T-helper 22 cell (primary cell): ENCODE results near the gene CXorf58.

Experiments used
- DNase-seq: peaks from one replicate; pipeline ENCODE4 v3.0.0-alpha.2; 2020; ENCODE audit warnings: low read depth

CXorf58 gene

DNA sequence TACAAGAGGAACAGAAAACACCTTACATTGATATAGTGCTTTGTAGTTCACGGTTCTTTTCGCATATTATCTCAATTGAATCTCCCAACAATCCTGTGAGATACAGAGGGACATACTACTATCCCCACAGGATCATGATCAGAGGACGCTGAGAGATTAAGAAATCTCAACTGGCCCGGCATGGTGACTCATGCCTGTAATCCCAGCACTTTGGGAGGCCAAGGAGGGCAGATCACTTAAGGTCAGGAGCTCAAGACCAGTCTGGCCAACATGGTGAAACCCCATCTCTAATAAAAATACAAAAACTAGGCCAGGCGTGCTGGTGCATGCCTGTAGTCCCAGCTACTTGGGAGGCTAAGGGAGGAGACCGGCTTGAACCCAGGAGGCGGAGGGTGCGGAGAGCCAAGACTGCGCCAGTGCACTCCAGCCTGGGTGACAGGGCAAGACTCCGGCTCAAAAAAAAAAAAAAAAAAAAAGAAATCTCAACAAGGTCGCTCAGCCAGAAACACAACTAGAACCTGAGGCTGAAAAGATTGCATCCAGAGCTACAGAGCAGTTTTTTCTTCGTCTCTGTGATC lies 7.5 kb upstream of the CXorf58 start:
- DNase-seq = no peak

DNA sequence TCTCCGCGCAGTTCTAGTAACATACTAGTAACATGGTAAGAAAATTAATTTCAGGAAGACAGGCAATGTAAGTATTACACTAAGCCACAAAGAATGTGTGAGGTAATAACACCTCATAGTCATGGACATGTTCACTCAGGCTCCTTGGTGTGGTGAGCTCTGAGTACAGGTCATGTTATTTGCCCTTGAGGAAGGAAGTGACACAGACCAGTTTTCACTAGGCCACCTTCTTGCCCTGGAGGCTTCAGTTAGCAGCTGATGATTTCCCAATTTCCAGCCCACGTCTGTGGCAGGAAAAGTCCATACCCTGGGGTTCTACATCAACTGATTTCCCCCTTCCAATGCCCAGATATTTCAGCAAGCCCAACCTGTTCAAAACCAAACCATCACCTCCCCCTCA lies 6.7 kb upstream of the CXorf58 start:
- DNase-seq = no peak

DNA sequence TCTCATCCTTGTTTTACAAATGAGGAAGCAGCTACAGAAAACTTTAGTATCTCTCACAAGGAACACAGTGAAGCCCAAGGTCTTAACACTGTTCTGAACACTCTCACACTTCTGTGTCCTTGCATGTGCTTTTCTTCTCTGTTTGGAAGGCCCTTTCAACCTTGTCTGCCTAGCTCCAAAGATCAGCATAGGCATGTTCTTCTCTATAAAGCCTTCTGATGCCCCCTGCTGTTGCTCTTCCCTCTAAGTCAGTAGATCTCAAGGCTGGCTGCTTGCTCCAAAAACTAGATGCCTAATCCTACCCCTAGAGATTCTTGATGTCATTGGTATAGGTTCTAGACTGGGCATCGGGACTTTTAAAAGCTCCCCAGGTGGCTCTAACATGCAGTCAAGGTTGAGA lies 6.0 kb upstream of the CXorf58 start:
- no peak for DNase-seq

DNA sequence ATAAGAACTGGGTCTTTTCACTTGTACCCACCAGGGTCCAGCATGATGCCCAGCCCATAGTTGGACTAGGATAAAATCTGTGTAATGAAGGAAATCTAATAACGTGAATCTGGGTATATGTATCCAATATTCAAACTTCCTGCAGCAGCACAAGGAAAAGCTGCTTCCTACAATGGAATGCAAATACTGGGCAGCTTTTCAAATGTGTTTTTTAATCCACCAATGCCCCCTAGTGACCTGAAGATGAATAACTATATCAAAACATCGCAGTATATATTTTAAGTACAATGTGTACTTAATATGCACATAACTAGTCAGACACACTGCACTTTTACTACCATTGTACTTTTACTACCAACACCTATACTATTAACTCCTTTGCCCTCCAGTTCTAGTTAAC lies 5.4 kb upstream of the CXorf58 start:
- DNase-seq = no peak

DNA sequence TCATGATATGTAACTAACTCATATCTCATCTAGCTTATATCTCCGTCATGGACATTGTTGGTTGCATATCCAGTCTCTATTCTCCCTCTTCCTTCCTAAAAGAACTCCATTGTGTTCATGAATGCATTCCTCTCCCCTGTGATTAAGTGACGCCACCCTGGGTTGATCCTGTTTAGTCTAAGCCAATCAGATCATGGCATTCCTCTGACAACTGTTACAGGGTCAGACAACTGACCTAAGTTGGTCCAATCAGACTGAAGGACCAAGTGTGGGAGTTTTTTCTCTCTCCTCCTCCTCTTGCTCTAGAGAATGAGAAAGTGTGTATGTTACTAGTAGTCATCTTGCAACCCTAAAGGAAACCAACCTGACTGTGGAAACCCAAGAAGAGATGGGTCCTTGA lies 3.7 kb upstream of the CXorf58 start:
- no peak for DNase-seq

DNA sequence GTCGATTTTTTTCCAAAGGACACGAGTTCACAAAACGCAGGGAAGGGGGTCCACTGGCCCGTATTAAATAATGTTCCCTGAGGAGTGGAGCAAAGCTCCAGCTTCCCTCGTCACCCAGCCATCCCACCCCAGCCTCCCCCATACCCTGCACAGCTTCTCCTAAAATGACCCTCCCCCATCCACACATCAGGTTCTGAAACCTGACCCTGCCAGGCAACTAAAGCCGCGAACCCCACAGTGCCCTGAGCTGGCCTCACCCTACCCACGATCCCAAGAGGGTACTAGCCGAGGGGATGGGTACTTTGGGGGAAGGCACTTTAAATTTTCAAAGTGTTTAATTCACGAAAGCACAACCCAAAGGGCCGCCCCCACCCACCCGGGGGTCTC lies 702 bp upstream of the CXorf58 start:
- DNase-seq = no peak

DNA sequence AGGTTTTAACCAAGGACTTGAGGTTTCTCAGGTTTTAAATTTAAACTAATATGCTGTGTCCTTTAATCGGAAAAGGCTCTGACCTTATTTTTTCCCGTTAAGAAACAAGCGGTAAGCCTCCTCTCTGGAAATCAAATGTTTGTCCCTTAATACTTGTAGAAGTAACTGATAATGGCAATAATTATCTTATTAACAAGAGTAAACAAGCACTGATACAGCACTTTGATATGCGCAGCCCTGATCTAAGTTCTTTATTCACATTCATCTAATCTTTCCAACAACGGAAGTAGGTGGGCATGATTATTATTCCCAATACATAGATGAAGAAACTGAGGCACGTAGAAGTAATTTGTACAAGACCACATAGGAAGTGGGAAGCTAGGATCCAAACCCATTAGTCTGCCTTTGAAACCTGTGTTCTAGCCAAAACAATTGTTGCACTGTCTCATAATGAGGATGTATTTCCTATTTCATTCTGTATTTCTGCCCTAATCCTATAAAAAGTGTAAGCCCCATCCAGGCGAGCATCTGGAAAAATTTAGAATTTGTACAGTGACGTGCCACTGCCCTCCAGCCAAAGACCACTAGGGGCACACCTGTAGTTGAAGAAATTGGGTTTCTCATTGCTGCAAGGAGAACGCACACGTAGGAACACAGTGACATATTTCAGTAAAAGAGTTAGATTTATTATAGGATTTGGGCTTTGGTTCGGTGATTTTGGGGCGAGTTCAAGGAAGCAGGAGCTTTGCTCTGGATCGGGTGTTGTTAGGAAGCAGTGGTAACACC lies 606 bp downstream of the CXorf58 start:
- no peak for DNase-seq

DNA sequence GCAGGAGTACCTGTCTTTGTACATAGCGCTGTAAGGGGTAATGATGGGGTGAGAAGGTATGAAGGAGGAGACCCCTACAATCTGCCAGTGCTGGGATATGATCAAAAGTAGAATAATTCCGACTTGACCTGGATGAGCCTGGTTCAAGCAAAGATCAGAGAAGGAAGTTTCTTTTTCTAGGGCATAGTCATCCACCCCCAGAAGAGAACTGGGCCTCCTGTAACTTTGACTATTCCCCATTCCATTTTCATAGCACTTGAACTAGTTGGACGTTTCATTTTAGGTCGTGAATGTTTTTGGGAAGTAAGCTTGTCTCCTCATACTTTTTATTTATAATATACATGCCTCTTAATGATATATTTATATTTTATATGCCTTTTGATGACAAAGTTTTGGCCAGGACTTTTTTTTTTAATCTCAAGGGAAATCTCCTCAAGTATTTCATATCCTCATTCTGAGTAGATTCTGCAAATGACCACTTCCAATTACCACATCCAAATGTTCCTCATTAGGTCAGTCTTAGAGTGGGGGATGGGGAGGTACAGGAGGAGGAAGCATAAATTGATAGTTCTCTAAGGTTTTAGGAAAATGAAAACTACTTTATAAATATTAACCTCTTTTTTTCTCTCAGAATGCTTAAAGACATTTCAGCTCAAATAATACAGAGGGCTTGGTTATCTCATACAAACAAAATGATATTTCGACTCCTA lies 3.5 kb downstream of the CXorf58 start:
- no peak for DNase-seq

DNA sequence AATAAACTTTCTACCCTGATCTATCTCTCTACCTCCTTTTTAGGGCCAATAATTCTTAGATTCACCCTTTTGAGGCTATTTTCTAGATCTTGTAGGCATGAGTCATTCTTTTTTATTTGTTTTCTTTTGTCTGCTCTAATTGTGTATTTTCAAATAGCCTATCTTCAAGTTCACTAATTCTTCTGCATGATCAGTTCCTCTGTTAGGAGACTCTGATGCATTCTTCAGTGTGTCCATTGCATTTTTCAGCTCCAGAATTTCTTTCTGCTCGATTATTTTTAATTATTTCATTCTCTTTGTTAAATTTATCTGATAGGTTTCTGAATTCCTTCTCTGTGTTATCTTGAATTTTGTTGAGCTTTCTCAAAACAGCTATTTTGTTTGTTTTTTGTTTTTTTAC lies 11.3 kb downstream of the CXorf58 start:
- no peak for DNase-seq

DNA sequence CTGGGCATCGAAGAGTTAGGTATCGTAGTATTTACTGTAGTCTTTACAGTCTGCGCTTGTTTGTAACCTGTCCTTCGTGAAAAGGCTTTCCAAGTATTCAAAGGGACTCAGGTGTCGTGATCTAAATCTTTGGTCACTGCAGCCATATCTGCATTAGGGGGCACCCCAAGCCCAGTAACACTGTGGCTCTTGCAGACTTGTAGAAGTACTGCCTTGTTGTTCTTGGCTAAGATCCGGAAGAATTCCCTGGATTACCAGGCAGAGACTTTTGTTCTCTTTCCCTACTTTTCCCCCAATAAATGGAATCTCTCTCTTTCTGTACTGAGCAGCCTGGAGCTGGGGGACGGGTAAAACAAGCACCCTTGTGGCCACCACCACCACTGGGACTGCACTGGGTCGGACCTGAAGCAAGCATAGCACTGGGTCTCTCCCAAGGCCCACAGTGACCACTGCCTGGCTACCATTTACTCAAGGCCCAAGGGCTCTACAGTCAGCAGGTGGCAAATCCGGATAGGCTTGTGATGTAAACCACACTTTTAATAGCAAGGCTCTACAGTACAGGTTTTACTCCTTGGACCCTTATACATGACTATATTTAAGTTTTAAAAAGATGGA lies 12.0 kb downstream of the CXorf58 start:
- no peak for DNase-seq

DNA sequence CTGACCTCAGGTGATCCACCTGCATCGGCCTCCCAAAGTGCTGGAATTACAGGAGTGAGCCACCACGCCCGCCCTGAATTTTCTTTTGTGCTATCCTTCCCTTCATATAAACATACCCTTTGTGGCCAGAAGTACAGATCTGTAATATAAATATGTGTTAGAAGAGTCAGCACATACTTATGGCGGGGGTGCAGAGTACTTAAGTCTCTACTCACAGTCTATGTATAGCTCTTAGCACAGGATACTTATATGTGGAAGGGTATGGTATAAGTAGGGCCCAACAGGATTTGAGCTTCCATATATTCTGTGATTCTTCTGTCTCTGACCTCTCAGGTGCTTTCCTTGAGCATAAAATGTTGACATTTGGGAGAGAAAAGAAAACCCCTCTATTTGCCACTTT lies 18.2 kb downstream of the CXorf58 start:
- no peak for DNase-seq

DNA sequence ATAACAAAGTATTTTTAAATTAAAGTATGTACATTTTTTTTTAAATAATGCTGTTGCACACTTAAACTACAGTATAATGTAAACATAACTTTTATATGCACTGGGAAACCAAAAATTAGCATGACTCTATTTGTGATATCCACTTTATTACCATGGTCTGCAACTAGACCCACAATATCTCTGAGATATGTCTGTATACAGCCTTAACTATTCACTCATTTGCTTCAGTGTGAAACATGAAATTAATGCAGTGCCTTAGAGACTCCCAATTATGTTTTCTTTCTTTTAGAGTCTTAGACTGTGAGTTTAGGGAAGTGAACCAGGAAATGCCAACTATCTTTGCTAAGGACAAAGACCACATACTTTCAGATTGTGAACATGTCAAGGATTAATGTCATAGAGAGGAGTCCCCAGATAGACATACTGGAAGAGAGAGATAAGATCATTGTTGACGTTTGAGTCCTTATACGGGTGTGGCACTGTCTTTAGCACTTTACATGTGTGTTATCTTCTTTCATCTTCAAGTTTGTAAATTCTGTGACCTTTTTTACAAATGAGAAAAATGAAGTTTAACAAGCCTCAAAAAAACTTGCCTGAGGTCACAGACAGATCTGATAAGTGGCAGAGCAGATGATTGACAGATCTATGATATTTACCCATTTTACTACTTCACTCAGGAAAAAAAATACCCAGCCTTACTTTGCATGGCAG lies 23.2 kb downstream of the CXorf58 start:
- no peak for DNase-seq

DNA sequence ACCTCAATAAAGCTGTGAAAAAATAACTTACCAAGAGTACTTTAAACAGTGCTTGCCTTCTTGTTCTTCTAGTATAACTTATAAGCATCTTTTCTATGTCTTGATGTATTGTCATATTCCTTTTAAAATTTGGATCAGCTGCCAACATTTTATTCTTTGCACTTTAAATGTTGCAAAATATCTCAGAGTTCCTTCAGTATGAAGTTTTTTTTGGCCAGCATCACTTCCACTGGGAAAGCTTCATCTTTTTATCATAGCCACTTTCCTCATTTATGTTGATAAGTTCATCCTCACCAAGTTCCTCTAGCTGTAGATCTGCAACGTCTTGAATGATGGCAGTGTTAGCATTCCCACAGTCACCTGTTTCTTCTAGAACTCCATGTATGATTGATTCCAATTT lies 24.2 kb downstream of the CXorf58 start:
- DNase-seq = no peak

DNA sequence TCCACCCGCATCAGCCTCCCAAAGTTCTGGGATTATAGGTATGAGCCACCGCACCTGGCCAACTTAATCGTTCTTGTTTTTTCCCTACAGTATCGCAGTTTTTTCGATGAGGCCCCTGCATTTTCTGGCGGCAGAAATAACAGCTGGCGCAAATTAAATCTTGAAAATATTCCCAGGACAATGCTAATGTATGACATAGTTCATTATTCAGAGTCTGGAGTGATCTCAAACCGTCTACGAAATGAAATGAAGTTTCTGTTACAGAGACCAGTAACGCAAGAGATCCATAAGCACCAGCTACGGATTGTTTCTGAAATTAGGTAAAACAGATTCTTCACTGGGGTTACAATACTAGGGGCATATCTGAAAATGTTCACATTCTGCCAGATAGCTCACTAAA lies 27.3 kb downstream of the CXorf58 start:
- no peak for DNase-seq

DNA sequence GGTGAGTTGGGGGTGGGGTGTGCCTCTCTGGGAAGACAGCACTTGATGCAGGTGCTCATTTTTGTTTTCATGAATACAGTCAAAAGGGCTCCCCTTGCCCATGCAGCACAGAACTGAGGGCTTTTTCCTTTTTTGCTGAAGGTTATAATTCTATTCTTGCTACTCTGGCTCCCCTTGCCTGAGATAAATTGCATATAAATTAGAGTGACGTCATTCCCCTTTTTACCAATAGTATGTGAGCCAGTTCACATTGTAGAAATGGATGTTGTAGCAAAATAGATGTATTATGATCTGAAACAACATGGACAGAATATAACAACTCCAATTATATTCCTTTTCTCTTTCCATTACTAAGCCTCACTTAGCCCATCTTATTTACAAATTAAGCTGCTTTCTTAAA lies 28.4 kb downstream of the CXorf58 start:
- DNase-seq = no peak

DNA sequence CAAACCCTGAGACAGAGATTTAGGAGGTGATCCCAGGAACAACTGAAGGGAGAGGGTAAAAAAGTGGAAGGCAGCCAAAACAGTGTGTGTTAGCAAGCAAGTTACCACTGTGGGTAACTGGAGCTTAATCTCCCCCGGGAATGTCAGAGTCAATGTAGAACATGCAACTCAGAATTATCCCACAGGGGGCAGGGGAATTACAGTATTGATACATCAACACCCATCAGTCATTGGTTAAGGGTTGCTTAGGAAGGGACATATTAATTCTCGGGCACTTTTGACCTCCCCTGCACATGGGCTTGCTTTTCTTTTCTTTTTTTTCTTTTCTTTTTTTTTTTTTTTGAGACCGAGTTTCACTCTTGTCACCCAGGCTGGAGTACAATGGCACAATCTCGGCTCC lies 29.3 kb downstream of the CXorf58 start:
- no peak for DNase-seq

DNA sequence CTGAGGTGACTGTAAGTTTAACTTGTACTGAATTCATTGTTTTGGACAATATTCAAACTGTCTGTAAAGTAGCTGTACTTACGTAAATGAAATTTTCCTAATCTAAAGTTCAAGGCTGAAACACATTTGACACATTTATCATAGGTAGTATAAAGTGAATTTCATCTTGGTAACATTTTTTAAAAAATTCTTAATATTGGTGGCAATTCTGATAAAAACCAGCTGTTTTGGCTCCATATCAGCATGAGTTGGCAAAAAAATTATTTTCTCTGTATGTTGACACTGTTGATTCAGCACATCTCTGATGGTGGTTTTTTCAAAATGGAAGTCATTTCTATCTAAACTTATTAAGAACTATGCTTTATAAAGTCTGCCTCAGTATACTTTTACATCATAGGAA lies 30.9 kb downstream of the CXorf58 start:
- DNase-seq = no peak

DNA sequence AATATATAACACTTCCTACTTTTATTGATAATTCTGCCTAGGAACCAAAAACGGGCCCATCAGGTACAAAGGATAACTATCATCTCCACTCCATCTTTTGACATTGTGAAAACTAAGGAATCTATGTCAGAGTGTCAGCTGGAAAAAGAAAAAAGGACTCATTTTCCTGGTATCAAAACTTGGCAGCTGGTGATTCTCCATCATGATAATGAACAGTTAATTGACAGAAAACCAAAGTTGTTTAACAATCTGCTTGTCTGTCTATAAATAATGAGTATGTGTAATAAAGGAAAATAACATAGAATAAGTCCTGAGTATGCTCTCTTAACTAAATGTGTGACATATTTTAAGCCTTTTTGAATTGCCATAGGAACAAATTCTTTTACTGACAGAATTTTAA lies 31.4 kb downstream of the CXorf58 start:
- no peak for DNase-seq

DNA sequence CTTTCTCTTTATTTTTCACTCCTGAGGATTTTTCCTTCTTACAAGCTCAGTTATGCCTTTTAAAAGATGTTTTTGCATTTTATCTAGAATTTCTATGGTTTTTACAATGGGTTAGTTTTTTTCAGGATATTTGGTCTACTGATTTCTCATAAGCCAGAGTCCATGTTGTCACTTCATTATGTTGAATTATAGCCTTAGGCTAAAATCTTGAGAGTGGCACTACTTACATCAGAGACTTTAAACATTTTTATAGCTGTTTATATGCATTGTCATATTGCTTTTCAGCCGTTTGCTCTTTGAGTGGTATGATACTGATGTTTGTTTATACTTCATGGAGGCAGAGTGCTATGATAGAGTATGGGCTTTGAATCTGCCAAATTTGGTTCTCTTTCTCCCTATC lies 36.4 kb downstream of the CXorf58 start:
- no peak for DNase-seq

DNA sequence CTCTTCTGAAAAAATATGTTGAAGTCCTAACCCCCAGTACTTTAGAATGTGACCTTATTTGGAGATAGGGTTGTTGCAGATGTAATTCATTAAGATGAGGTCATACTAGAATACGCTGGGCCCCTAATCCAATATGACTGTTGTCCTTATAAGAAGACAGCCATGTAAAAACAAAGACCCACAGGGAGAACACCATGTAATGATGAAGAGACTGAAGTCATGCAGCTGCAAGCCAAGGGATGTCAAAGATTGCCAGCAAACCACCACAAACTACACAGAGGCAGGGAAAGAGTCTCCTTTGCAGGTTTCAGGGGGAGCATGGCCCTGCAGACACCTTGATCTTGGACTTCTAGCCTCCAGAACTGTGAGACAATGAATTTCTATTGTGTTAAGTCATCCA lies 37.4 kb downstream of the CXorf58 start:
- no peak for DNase-seq

DNA sequence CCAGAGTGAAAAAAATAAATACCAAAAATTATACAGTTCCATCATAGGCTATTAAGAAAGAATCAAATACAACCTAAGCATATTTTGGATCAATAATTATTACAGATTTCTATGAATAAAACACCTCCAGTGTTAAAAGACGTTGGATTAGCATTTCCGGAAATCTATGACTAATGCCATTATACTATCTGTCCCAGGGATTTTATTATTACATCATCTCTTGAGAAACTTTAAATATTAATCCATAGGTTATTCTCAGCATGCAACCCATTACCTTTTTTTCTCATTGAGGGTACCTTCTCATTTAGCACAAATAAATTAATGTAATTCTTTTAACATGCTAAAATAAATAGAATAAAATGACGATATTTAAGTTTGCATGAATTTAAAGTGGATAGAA lies 44.6 kb downstream of the CXorf58 start:
- DNase-seq = no peak
